ENCODE data around the gene THAP4.

THAP4 gene

DNA sequence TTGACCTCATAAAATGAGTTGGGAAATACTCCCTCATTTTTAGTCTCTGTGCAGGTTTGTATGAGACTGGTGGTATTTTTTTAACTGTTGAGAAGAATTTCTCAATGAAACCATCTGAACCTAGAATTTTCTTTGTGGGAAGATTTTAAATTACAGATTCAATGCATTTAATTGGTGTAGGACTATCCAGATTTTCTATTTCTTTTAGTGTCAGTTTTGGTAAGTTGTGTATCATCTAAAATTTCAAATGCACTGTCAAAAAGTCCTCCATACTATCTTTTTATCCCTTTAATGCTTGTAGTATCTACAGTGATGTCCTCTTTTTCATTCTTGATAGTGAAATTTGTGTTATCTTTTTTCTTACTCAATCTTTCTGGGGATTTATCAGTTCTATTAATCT lies 80.2 kb downstream of the THAP4 start:
- Histone ChIP-seq H3K4me1 (ENCODE audit: control insufficient read depth, insufficient read depth, low read length) (peaks cover 7% of the 10 kb centered on the region), H3K27ac (ENCODE audit: insufficient read depth, low read depth, low read length, poor library complexity, severe bottlenecking) (no peak overlapping the region), H3K9me3 (ENCODE audit: control insufficient read depth, low read length) (no peaks in the 10 kb centered on the region), H3K36me3 (ENCODE audit: control insufficient read depth, insufficient read depth, low read length) (no peaks in the 10 kb centered on the region), H3K4me3 (ENCODE audit: insufficient read depth, low read depth, low read length) (no peak overlapping the region), H3K27me3 (ENCODE audit: control insufficient read depth, insufficient read depth, low read length, poor library complexity, severe bottlenecking) (peaks cover 22% of the 10 kb centered on the region)

DNA sequence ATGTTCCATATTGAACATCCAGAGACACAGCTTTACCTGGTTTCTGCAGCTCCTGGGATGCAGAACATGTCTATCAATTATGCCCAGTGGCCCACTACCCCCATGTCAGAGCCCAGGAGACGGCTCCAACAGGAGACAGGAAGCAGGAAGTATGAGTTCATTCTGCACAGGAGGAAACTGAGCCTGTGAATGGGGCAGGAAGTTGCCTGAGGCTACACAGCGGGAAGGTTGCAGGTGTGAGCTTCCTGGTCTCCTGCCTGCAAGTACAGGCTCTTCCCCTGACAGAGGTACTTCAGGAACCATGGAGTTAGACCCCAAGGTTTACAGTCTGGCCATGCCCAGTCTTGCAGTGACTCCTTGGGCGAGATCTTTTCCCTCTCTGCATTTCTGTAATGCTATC lies 81.2 kb downstream of the THAP4 start:
- 78 to 82% methylated on average over 3 of the region's 3 CpGs for WGBS, 2 experiments
- no peak overlapping the region for H3K27ac ChIP-seq (ENCODE audit: insufficient read depth, low read depth, low read length, poor library complexity, severe bottlenecking)

DNA sequence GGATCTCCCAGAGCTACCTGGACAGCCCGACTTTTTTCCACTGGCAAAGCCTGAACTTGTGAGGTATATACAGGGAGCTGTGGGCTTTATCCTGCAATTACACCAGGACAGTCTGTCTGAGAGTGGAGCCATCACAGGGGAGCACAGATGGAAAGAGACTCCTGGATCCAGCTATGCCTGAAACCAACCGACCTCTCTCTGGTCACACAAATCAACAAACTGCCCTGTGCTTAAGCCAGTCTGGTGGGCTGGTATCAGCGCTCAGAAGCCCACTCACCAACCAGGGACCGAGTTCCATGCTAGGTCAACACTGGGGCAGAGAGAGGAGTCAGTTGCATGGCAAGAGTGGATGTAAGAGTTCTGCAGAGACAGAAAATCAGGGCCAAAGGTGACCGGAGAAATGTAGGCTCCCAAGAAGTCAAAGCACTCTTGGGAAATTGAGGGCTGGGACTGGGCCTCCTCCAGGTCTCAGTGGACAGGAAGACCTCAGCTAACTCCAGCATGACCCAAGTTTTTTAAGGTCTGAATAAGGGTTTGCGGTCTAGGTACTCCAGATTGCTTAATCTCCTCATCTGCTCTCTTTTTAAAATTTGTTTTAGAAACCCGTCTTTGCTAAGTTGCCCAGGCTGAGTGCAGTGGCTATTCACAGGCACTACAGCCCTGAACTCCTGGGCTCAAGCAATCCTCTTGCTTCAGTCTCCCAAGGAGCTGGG lies 82.2 kb downstream of the THAP4 start:
- Histone ChIP-seq H3K36me3 (ENCODE audit: control insufficient read depth, insufficient read depth, low read length) (no peaks in the 10 kb centered on the region), H3K4me3 (ENCODE audit: insufficient read depth, low read depth, low read length) (no peak overlapping the region), H3K4me1 (ENCODE audit: control insufficient read depth, insufficient read depth, low read length) (peaks cover under 1% of the 10 kb centered on the region), H3K27me3 (ENCODE audit: control insufficient read depth, insufficient read depth, low read length, poor library complexity, severe bottlenecking) (peaks cover 18% of the 10 kb centered on the region), H3K9me3 (ENCODE audit: control insufficient read depth, low read length) (no peaks in the 10 kb centered on the region), H3K27ac (ENCODE audit: insufficient read depth, low read depth, low read length, poor library complexity, severe bottlenecking) (no peak overlapping the region)
- WGBS, 2 experiments, result 93 to 94% methylated on average over 7 of the region's 7 CpGs

More for the DNA sequence above, 81.2 kb downstream of the THAP4 start:
- Histone ChIP-seq H3K27me3 (ENCODE audit: control insufficient read depth, insufficient read depth, low read length, poor library complexity, severe bottlenecking) (peaks cover 22% of the 10 kb centered on the region), H3K36me3 (ENCODE audit: control insufficient read depth, insufficient read depth, low read length) (no peaks in the 10 kb centered on the region), H3K9me3 (ENCODE audit: control insufficient read depth, low read length) (no peaks in the 10 kb centered on the region), H3K4me1 (ENCODE audit: control insufficient read depth, insufficient read depth, low read length) (peaks cover 7% of the 10 kb centered on the region), H3K4me3 (ENCODE audit: insufficient read depth, low read depth, low read length) (no peak overlapping the region)

DNA sequence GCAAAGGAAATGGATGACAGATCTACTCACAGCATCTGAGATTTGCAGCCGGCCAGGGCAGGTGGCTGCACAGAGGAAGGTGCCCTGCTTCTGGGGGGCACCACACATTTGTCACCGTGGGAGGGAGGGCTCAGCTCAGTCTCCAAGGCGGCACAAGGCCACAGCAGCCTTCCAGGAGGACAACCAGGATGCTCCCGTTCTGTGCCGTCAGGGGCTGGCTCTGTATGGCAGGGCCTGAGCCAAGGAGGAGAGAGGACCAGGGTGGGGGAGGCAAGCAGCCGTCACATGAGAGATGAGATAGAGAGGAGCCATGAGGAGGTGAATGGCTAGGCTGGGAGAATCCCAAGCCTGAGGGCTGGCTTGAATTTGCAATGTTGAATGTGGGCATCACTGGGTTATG lies 83.0 kb downstream of the THAP4 start:
- Histone ChIP-seq H3K9me3 (ENCODE audit: control insufficient read depth, low read length) (no peaks in the 10 kb centered on the region), H3K27me3 (ENCODE audit: control insufficient read depth, insufficient read depth, low read length, poor library complexity, severe bottlenecking) (peaks cover 13% of the 10 kb centered on the region), H3K27ac (ENCODE audit: insufficient read depth, low read depth, low read length, poor library complexity, severe bottlenecking) (no peak overlapping the region), H3K4me3 (ENCODE audit: insufficient read depth, low read depth, low read length) (no peak overlapping the region), H3K36me3 (ENCODE audit: control insufficient read depth, insufficient read depth, low read length) (no peaks in the 10 kb centered on the region), H3K4me1 (ENCODE audit: control insufficient read depth, insufficient read depth, low read length) (no peaks in the 10 kb centered on the region)
- WGBS, 2 experiments, result 87 to 90% methylated on average over 6 of the region's 6 CpGs

DNA sequence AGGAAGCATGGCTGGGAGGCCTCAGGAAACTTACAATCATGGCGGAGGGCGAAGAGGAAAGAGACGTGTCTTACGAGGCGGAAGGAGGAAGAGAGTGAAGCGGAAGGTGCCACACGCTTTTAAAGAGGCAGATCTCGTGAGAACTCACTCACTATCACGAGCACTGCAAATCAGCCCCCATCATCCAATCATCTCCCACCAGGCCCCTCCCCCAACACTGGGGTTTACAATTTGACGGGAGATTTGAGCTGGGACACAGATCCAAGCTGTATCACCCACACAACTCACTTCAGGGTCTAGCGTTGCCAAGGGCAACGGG lies 83.5 kb downstream of the THAP4 start:
- H3K9me3 ChIP-seq (ENCODE audit: control insufficient read depth, low read length), result no peaks in the 10 kb centered on the region
- WGBS, 2 experiments, result 84 to 87% methylated on average over 12 of the region's 12 CpGs
- H3K27me3 ChIP-seq (ENCODE audit: control insufficient read depth, insufficient read depth, low read length, poor library complexity, severe bottlenecking), result peaks cover 9% of the 10 kb centered on the region
- H3K27ac ChIP-seq (ENCODE audit: insufficient read depth, low read depth, low read length, poor library complexity, severe bottlenecking), result no peak overlapping the region
- no peak overlapping the region for H3K4me3 ChIP-seq (ENCODE audit: insufficient read depth, low read depth, low read length)
- no peaks in the 10 kb centered on the region for H3K36me3 ChIP-seq (ENCODE audit: control insufficient read depth, insufficient read depth, low read length)
- H3K4me1 ChIP-seq (ENCODE audit: control insufficient read depth, insufficient read depth, low read length), result no peaks in the 10 kb centered on the region

DNA sequence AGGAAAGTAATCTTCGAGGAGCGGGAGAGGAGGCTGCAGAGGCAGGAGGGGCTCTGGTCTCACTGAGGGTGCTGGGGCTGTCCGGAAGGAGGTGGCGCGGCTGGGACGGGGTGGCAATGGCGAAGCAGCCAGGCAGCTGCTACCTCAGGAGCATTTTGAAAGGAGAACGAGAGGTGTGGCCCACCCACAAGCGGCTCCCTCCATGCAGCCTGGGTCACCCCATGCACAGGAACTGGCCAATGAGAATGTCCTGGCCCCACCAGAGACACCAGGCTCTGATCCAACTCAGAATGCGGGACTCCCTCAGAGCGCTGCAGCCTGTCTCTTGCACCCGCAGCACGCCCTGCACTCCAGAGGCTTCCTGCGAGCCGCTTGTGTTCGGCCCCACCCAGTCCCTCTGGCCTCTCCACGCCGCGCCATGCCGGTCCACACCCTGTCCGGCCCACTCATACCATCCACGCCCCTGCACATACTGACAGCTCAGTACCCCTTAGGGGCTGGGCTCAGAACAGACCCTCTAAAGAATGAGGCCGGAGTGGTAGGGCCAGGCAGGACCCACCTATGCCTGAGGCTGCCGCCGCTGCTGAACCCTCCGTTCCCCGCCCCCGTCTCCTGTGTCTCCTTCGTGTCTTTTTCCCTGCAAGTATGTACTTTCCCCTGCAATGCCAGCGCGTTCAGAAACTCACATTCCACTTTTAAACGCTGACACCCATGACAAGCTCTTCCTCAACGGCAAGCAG lies 84.8 kb downstream of the THAP4 start:
- no peaks in the 10 kb centered on the region for H3K9me3 ChIP-seq (ENCODE audit: control insufficient read depth, low read length)
- no peaks in the 10 kb centered on the region for H3K36me3 ChIP-seq (ENCODE audit: control insufficient read depth, insufficient read depth, low read length)
- H3K27ac ChIP-seq (ENCODE audit: insufficient read depth, low read depth, low read length, poor library complexity, severe bottlenecking), result no peak overlapping the region
- peaks cover 8% of the 10 kb centered on the region for H3K4me1 ChIP-seq (ENCODE audit: control insufficient read depth, insufficient read depth, low read length)
- H3K4me3 ChIP-seq (ENCODE audit: insufficient read depth, low read depth, low read length), result no peak overlapping the region
- H3K27me3 ChIP-seq (ENCODE audit: control insufficient read depth, insufficient read depth, low read length, poor library complexity, severe bottlenecking), result no peaks in the 10 kb centered on the region
- 89 to 91% methylated on average over 33 of the region's 33 CpGs for WGBS, 2 experiments

DNA sequence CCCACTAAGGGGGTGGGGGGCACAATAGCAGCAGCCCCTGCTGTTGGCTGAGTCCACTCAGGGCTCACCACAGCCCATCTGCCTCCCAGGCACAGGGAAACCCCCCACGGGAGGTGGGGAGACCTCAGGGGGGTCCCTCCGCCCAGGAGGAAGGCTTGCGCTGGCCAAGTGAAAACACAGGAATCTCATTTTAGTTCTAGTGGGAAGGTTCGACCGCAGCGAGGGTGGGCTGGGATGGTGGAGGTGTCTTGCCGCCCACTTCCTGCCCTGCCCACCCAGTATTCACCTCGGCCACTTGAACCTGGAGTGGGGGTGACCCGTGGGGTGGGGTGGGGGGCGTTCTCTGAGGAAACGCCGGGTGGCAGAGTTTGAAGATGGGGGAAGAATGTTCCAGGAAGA lies 85.4 kb downstream of the THAP4 start:
- no peaks in the 10 kb centered on the region for H3K36me3 ChIP-seq (ENCODE audit: control insufficient read depth, insufficient read depth, low read length)
- H3K4me3 ChIP-seq (ENCODE audit: insufficient read depth, low read depth, low read length), result no peak overlapping the region
- no peaks in the 10 kb centered on the region for H3K27me3 ChIP-seq (ENCODE audit: control insufficient read depth, insufficient read depth, low read length, poor library complexity, severe bottlenecking)
- H3K27ac ChIP-seq (ENCODE audit: insufficient read depth, low read depth, low read length, poor library complexity, severe bottlenecking), result no peak overlapping the region
- no peaks in the 10 kb centered on the region for H3K9me3 ChIP-seq (ENCODE audit: control insufficient read depth, low read length)
- 85 to 86% methylated on average over 12 of the region's 12 CpGs for WGBS, 2 experiments
- H3K4me1 ChIP-seq (ENCODE audit: control insufficient read depth, insufficient read depth, low read length), result peaks cover 14% of the 10 kb centered on the region

DNA sequence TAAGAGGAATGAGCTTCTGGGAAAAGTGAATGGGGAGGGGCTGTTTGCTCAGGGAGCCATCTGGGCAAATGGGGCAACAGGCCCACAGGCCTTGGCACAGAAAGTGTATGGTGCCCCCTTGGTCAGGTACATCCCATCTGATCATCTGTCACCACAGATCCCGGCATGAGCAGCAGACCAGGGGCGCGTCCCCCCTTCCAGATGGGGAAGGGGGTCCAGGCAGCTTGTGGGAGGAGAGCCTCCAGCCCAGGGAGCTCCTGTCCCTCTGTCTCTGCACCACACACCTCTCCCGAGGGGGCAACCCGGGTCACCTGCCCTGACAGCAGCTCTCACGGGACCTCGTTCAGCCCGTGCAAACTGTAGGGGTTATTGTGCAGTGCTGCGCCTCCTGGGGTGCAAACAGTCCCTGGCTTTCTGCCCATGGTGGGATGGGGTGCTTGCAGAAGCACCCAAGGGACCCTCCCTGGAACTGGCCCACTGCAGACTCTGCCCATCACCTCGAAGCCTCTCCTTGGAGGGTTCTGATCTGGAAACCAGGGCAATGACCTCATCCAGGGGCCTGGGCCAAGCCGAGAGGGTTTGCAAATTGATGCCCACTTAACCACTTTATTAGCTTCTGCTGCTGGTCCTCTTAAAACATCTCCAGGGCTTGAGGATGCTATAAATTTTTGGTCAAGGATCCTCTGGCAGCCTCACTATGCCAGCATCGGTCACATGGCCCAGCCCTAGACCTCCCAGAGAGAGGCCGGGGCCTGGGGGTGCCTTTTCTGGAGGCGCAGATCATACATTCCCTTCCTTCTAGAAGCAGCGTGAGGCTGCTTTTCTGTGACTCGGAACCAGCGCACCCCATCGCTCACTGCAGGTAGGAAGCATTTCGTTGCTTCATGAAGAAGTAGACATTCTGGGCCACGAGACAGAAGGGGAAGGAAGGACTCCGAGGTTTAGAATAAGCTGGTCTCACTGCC lies 86.1 kb downstream of the THAP4 start:
- 92 to 93% methylated on average over 21 of the region's 21 CpGs for WGBS, 2 experiments
- H3K27me3 ChIP-seq (ENCODE audit: control insufficient read depth, insufficient read depth, low read length, poor library complexity, severe bottlenecking), result no peaks in the 10 kb centered on the region
- H3K9me3 ChIP-seq (ENCODE audit: control insufficient read depth, low read length), result no peaks in the 10 kb centered on the region
- no peaks in the 10 kb centered on the region for H3K36me3 ChIP-seq (ENCODE audit: control insufficient read depth, insufficient read depth, low read length)
- H3K4me3 ChIP-seq (ENCODE audit: insufficient read depth, low read depth, low read length), result no peak overlapping the region
- peaks cover 18% of the 10 kb centered on the region for H3K4me1 ChIP-seq (ENCODE audit: control insufficient read depth, insufficient read depth, low read length)
- H3K27ac ChIP-seq (ENCODE audit: insufficient read depth, low read depth, low read length, poor library complexity, severe bottlenecking), result no peak overlapping the region

DNA sequence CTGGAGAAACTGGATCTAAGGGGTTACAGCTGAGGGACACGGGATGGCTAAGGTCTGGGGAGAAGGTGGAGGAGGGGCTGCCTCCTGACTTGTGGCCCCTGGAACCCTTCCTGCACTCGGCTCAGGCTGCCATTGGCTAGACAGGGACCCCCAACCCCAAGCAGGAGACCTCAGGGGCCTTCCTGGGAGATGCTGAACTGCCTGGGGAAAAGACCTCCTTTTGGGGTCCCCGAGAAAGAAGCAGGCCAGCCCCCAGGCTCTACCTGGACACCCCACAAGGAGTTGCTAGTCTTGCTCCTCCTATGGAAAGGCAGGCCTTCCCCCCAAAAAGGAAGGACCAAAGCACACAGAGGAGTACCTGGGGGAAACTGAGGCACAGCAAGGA lies 88.5 kb downstream of the THAP4 start:
- Histone ChIP-seq H3K27ac (ENCODE audit: insufficient read depth, low read depth, low read length, poor library complexity, severe bottlenecking) (no peak overlapping the region), H3K27me3 (ENCODE audit: control insufficient read depth, insufficient read depth, low read length, poor library complexity, severe bottlenecking) (peaks cover under 1% of the 10 kb centered on the region), H3K4me1 (ENCODE audit: control insufficient read depth, insufficient read depth, low read length) (peaks cover 18% of the 10 kb centered on the region), H3K4me3 (ENCODE audit: insufficient read depth, low read depth, low read length) (no peak overlapping the region), H3K9me3 (ENCODE audit: control insufficient read depth, low read length) (no peaks in the 10 kb centered on the region), H3K36me3 (ENCODE audit: control insufficient read depth, insufficient read depth, low read length) (no peaks in the 10 kb centered on the region)
- 83 to 93% methylated on average over 3 of the region's 3 CpGs for WGBS, 2 experiments

All from ectodermal cell (in vitro differentiated cells).